Bone marrow (tissue), 2 donors: ENCODE data around the gene TMEM31.
"Not testable (repeated sequence)": the region's sequence is repeated elsewhere in the genome, so short reads cannot be mapped to it uniquely, and the experiment has no call there.

Experiments used
- DNase-seq, 2 donors: peaks; one replicate each; lab custom pipeline; 2025; lab: John Stamatoyannopoulos, UW

TMEM31 gene

DNA sequence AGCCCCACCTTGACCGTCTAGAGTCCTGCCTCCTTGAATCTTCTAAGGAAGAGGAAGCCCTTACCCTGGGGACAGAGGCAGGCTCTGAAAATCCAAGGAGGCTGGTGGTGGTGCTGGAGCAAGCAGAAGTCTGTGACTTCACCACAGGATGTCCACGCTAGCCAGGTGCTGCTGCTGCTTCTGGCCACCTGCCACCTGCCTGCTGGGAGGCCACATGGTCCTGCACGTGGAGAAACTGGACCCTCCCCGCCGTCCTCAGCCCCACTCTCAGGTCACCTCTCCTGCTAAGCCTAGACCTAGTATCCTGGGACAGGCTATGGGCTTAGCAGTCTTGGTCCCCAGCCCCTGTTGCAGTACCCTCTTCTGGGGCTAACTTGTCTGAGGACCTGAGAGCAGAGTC lies 15.8 kb downstream of the TMEM31 start:
- no peak for DNase-seq

DNA sequence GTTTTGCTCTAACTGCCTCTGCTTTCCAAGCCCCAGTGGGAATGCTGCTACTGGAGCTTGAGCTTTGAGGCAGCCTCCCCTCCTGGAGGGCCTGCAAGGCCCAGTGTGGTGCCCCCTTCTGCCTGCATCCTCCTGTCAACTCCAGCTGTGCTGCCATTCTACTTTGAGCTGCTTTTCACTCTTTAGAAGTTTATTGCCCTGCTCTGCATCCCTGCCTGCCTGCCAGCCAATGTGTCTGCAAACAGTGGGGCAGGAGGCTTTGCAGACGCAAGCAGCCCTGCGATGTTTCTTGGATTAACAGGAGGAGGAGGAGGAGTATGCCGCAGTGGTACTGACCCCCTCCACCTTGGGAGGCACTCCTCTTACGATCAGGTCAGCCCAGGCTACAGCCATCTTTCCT lies 16.4 kb downstream of the TMEM31 start:
- no peak for DNase-seq

GRCh38 chrX:103729015-103729414 lies 18.3 kb downstream of the TMEM31 start:
- no peak for DNase-seq

- DNase-seq = no peak
These were observed 19.6 kb downstream of the TMEM31 start for GRCh38 chrX:103730147-103730795.

GRCh38 chrX:103730796-103731493 lies 20.2 kb downstream of the TMEM31 start:
- DNase-seq = no peak

DNA sequence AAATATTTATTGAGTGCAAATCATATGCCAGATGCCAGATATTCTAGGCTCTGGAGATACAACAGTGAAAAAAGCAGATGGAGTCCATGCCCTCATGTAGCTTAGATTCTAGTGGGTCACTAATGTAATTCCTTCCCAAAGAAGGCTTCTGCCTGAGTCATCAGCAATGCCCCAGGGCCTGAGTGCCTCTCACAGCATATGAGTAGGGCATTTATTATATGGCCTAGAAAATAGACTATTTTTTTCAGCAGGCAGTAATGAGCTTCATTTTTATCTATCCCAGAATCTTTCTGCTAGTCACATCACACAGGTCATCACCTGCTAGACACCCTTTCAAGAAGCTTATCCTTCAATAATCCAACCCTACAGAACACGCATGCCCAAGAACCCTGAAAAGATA lies 22.3 kb downstream of the TMEM31 start:
- no peak for DNase-seq

DNA sequence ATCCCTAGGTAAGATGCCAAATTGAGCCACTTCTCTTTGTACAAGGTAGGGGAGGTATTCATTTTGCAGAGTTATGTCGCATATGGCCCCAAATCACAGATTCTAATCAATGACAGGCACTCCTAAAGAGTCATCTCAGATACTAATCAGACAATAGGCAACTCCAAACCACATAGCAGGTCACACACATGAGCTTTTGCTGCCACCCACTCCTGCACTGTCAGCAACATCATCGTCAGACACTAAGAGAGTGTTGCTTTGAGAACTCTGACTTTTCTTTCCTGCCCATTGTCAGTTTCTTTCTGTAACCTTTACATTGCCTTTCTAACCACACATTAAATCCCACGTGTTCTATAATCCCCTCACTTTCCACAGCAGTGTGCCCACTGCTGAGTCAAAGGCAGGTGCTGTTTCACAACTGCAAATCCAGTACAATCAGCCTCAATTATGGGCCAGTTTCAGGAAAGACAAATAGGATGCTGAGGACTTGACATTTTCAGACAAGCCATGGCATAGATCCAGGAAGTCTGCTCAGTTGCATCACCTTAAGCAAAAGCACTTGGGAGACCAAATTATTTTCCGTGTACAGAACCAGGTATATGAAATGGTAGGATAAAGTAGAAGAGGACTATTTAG lies 23.5 kb downstream of the TMEM31 start:
- DNase-seq = no peak

DNA sequence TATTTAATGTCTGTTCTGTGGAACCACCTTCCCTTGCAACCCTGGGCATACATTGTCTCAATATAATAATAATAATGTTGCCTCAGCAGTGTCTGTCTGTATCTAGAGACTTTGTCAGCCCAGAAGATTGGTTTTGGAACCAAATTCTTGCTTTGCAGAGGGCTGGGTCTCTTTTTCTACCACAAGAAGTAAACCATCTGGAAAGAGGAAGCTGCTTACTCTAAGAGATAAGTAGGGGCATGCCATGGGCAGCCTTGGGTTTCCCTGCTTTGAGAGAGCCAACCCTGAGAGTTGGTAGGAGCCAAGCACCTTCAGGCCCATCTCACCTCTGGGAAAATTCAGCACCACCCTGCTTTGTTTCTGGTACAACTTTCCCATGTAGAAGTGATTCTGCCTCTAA lies 27.0 kb downstream of the TMEM31 start:
- DNase-seq = no peak

DNA sequence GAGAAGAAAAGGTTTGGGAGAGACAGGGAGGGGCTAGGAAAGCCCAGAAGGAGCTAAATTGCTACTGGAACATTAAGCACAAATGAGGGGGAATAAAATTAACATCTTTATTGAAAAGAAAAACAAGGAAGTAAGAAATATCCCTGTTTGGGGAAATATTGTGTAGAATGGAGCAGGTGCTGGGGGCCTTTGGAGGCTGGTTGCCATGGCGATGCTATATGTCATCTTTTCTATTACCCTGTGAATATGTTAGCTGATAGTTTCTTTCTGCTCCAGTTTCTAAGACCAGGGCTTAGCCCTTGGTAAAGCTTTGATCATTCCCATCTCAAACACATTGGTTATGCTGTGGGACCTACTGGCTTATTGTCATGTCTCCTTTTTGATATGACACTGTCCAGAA lies 28.7 kb downstream of the TMEM31 start:
- DNase-seq = no peak

GRCh38 chrX:103741879-103742278 lies 31.2 kb downstream of the TMEM31 start:
- no peak for DNase-seq

DNA sequence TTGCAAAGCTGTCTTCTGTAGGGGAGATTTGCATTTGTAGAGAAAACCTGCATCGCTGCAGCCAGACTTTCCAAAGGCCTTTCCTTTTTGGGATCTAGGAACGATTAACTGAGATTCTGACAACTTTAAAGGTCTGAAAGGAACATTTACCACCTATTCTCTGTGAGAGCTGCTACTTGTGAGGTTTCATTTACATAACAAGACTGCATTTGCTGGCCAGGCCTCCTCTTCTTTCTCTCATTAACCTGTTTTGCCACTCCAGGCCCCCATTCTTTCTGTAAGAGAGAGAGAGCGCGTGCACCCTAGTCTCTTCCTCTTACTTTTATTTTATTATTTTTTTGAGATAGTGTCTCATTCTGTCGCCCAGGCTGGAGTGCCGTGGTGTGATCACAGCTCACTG lies 31.6 kb downstream of the TMEM31 start:
- no peak for DNase-seq

- DNase-seq = no peak
These were observed 36.5 kb downstream of the TMEM31 start for GRCh38 chrX:103747163-103747562.

GRCh38 chrX:103754401-103754800 lies 43.7 kb downstream of the TMEM31 start:
- no peak for DNase-seq

GRCh38 chrX:103756736-103757135 lies 46.0 kb downstream of the TMEM31 start:
- no peak for DNase-seq

- DNase-seq = no peak
These were observed 47.8 kb downstream of the TMEM31 start for GRCh38 chrX:103758555-103758954.

DNA sequence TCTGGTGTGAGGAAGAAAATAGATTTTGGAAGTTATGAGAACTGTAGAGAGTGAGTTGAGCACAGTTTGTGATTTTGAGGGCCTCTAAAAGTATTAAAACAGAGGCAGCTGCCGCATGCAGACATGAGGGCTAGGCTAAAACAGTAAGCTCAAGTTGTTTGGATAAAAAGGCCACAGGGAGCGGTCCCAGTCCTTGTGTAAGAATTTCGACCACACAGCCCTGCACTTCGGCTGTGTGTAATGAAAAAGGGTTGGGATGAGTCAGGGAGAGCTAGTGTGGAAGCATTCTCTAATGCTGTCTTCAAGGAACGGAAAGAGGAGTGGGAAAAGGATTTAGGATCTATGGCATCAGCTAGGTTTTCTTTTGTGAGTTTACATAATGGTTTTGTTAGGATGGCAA lies 52.8 kb downstream of the TMEM31 start:
- not testable (repeated sequence) for DNase-seq
